Stimulated activated CD4-positive, alpha-beta T cell treated with anti-CD3 and anti-CD28 coated beads, Interleukin-15, amount 100 ng/mL, for 1 hour (primary cell): ENCODE data around the gene NAGS.
"Not testable (repeated sequence)": the region's sequence is repeated elsewhere in the genome, so short reads cannot be mapped to it uniquely, and the experiment has no call there.

Experiments
- DNase-seq, 2 donors: peaks; one replicate each; pipeline ENCODE4 v3.0.0-alpha.2; 2020; ENCODE audit warnings: low read depth in 1 of 2, low spot score in 1 of 2

NAGS gene

DNA sequence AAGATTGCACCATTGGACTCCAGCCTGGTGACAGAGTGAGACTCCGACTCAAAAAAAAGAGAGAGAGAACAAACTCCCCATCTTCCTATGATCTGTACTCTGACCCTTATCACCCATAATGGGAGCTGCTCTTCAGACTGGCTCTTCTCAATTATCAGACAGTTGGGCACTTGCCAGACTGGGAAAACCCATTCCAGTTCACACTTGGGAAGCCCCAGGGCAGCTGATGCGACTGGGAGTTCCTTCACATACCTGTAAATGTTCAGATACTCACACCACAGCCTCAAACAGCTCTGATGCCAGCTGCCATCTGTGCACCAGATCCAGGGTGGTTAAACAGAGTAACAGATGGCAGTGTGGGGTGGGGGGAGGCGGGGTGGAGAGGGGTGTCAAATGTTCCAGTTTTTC, 34.2 kb downstream of the NAGS start:
- no peak for DNase-seq

GRCh38 chr17:44039829-44040635, 35.6 kb downstream of the NAGS start:
- DNase-seq: no peak

DNA sequence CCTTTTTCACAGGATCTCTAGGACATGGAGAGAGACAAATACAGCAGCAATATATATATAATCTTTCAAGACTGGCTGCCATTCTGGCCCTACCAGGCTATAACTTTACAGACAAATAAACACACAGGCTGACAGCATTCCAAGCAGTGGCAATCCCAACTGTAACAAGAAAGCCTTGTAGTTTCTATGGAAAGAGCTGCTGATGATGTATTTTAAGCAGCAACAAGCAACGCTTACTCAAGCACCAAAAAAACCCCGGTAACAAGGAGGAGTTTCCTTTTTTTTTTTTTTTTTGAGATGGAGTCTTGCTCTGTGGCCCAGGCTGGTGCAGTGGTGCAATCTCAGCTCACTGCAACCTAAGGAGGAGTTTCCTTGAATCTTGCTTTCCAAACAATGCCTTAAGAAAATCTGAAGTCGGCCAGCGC, 38.9 kb downstream of the NAGS start:
- DNase-seq: no peak

DNA sequence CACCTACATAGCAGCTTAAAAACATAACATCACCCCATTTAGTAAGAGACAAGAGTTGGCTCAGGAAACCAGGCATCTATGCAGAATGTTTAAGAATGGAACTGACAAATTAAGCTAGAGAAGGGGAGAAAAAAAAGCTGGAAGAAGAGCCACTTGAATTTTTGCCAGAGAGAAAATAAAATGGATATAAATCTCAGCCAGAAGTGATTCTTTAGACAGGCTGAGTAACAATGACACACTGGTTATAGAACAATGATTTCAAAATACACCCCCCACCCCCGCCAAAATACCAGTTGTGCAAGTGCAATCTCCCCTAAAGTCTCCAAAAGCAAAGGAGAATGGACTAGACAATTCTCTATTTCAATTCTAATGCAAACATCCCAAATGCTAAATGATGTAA, 39.6 kb downstream of the NAGS start:
- no peak for DNase-seq

- DNase-seq: no peak
Observed at GRCh38 chr17:44045486-44045885, 41.1 kb downstream of the NAGS start.

- not testable (repeated sequence) for DNase-seq
Observed at GRCh38 chr17:44046893-44047292, 42.5 kb downstream of the NAGS start.

DNA sequence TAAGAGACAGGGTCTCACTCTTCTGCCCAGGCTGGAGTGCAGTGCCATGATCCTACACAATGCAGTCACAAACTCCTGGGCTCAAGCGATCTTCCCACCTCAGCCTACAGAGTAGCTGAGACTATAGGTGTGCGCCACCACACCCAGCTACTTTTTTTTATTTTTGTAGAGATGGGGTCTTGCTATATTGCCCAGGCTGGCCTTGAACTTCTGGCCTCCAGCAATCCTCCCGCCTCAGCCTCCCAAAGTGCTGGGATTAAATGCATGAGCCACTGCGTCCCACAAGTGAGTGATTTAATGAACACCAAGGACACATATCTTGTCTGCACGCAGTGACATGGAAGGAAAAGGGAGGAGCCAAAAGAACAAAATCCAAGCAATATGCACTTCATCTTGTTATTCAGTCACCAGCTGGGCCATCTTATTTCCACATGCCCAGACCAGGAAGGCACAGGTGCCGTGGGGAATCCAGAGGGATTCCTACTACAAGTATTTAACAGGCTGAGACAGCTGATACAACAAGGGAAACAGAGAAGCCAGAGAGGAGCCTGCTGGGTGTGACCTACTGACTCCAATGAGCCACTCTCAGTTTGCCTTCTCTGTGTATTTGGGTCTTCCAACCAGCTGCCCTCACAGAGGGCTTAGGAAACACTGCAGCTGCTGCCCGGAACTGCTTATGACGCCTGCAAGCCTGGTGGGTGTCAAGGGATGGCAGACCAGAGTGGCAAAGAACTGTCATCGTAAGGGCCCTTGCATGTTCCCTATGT, 45.1 kb downstream of the NAGS start:
- no peak for DNase-seq

DNA sequence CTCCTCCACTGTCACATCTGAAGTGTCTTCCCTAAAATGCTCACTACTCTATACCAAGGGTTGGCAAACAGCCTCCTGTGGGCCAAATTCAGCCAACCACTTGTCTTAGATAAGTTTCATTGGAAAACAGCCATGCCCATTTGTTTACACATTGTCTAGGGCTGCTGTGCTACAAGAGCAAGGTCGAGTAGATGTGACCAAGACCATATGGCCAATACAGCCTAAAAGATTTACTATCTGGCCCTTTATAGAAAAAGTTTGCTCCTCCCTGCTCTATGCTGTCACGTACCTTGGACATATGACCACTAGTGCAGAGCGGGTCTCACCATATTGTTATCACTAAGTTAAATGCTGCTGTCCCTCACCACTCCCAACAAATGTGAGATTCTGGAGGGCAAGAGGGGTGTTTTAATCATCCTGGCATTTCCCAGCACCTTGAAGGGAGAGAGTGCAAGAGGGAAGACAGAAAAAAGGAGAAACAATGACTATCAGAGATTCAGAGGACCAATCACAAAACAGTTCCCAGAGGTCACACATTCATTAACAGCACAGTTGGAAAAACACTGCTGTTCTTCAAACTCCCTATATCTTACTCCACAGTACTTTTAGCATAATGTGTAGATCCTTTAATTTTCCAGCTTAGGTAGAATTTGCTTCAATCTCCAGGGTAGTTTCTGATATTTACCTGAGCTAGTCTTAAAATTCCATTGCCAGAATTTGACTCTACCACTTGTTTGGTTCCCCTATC, 48.9 kb downstream of the NAGS start:
- DNase-seq: no peak
